ENCODE data around the gene TMEM129.
A peak's percentile ranks its signal among the peaks of the same experiment; 100 is the strongest.

TMEM129 gene

GRCh38 chr4:1753697-1754311 is 32.7 kb upstream of the TMEM129 start:
- Mint-ChIP-seq H3K4me3 (no peak overlapping the region), H3K36me3 (ENCODE audit: insufficient read depth) (no peaks in the 10 kb centered on the region), H3K9me3 (no peaks in the 10 kb centered on the region), H3K4me1 (ENCODE audit: low read depth in 2 of 2) (peaks cover 0 to 2% of the 10 kb centered on the region in 2 donors), H3K27me3 (peaks cover 0 to 11% of the 10 kb centered on the region in 2 donors), H3K27ac (no peak overlapping the region)
- DNase-seq (no peak), ATAC-seq (replicated peaks) (no peak)

GRCh38 chr4:1753294-1753696 is 32.2 kb upstream of the TMEM129 start:
- H3K27ac Mint-ChIP-seq = no peak overlapping the region
- H3K4me3 Mint-ChIP-seq = no peak overlapping the region
- ATAC-seq (replicated peaks) (no peak), DNase-seq (no peak)
- no peaks in the 10 kb centered on the region for H3K36me3 Mint-ChIP-seq (ENCODE audit: insufficient read depth)
- H3K9me3 Mint-ChIP-seq = no peaks in the 10 kb centered on the region
- H3K27me3 Mint-ChIP-seq = peaks cover 0 to 11% of the 10 kb centered on the region in 2 donors
- peaks cover 0 to 2% of the 10 kb centered on the region in 2 donors for H3K4me1 Mint-ChIP-seq (ENCODE audit: low read depth in 2 of 2)

- no peak overlapping the region for H3K4me3 Mint-ChIP-seq
- H3K9me3 Mint-ChIP-seq = no peaks in the 10 kb centered on the region
- no peak for DNase-seq
- no peaks in the 10 kb centered on the region for H3K36me3 Mint-ChIP-seq (ENCODE audit: insufficient read depth)
- peaks cover 0 to 2% of the 10 kb centered on the region in 2 donors for H3K4me1 Mint-ChIP-seq (ENCODE audit: low read depth in 2 of 2)
- no peak for ATAC-seq (replicated peaks)
- H3K27me3 Mint-ChIP-seq = peaks cover 0 to 11% of the 10 kb centered on the region in 2 donors
- H3K27ac Mint-ChIP-seq = no peak overlapping the region
These were observed 31.3 kb upstream of the TMEM129 start for GRCh38 chr4:1752284-1753041.

- DNase-seq (no peak), ATAC-seq (replicated peaks) (no peak)
- no peaks in the 10 kb centered on the region for H3K36me3 Mint-ChIP-seq (ENCODE audit: insufficient read depth)
- peaks cover 0 to 11% of the 10 kb centered on the region in 2 donors for H3K27me3 Mint-ChIP-seq
- H3K9me3 Mint-ChIP-seq = no peaks in the 10 kb centered on the region
- no peak overlapping the region for H3K4me3 Mint-ChIP-seq
- H3K27ac Mint-ChIP-seq = no peak overlapping the region
- peaks cover 0 to 2% of the 10 kb centered on the region in 2 donors for H3K4me1 Mint-ChIP-seq (ENCODE audit: low read depth in 2 of 2)
These were observed 30.8 kb upstream of the TMEM129 start for GRCh38 chr4:1751919-1752283.

GRCh38 chr4:1751155-1751918 is 30.2 kb upstream of the TMEM129 start:
- Mint-ChIP-seq H3K27me3 (peaks cover 0 to 11% of the 10 kb centered on the region in 2 donors), H3K36me3 (ENCODE audit: insufficient read depth) (peaks cover 1% of the 10 kb centered on the region), H3K4me1 (ENCODE audit: low read depth in 2 of 2) (peaks cover 0 to 2% of the 10 kb centered on the region in 2 donors), H3K4me3 (no peak overlapping the region), H3K9me3 (no peaks in the 10 kb centered on the region), H3K27ac (no peak overlapping the region)
- DNase-seq (no peak), ATAC-seq (replicated peaks) (no peak)

- Mint-ChIP-seq H3K9me3 (no peaks in the 10 kb centered on the region), H3K36me3 (ENCODE audit: insufficient read depth) (peaks cover 3% of the 10 kb centered on the region), H3K27me3 (peaks cover 0 to 11% of the 10 kb centered on the region in 2 donors), H3K4me1 (ENCODE audit: low read depth in 2 of 2) (peaks cover 0 to 2% of the 10 kb centered on the region in 2 donors), H3K4me3 (no peak overlapping the region), H3K27ac (no peak overlapping the region)
- DNase-seq = no peak
- ATAC-seq (replicated peaks) = no peak
These were observed 29.4 kb upstream of the TMEM129 start for GRCh38 chr4:1750381-1751154.

GRCh38 chr4:1749826-1750225 is 28.7 kb upstream of the TMEM129 start:
- H3K27me3 Mint-ChIP-seq = peaks cover 0 to 11% of the 10 kb centered on the region in 2 donors
- H3K36me3 Mint-ChIP-seq (ENCODE audit: insufficient read depth) = peaks cover 3% of the 10 kb centered on the region
- no peak overlapping the region for H3K27ac Mint-ChIP-seq
- H3K4me3 Mint-ChIP-seq = no peak overlapping the region
- no peaks in the 10 kb centered on the region for H3K9me3 Mint-ChIP-seq
- peaks cover 0 to 2% of the 10 kb centered on the region in 2 donors for H3K4me1 Mint-ChIP-seq (ENCODE audit: low read depth in 2 of 2)
- ATAC-seq (replicated peaks) (no peak), DNase-seq (no peak)

- peaks cover 5% of the 10 kb centered on the region for H3K36me3 Mint-ChIP-seq (ENCODE audit: insufficient read depth)
- no peaks in the 10 kb centered on the region for H3K9me3 Mint-ChIP-seq
- H3K4me1 Mint-ChIP-seq (ENCODE audit: low read depth in 2 of 2) = peaks cover 0 to 2% of the 10 kb centered on the region in 2 donors
- ATAC-seq (replicated peaks) (no peak), DNase-seq (no peak)
- H3K4me3 Mint-ChIP-seq = no peak overlapping the region
- no peak overlapping the region for H3K27ac Mint-ChIP-seq
- H3K27me3 Mint-ChIP-seq = peaks cover 0 to 11% of the 10 kb centered on the region in 2 donors
These were observed 28.2 kb upstream of the TMEM129 start for GRCh38 chr4:1749370-1749769.

- no peaks in the 10 kb centered on the region for H3K9me3 Mint-ChIP-seq
- ATAC-seq (replicated peaks) (peak; percentile 71), DNase-seq (peak; percentile 72 to 73 (median 72))
- H3K36me3 Mint-ChIP-seq (ENCODE audit: insufficient read depth) = peaks cover 14% of the 10 kb centered on the region
- no peak overlapping the region for H3K27ac Mint-ChIP-seq
- H3K27me3 Mint-ChIP-seq = peaks cover 0 to 11% of the 10 kb centered on the region in 2 donors
- peaks cover 0 to 2% of the 10 kb centered on the region in 2 donors for H3K4me1 Mint-ChIP-seq (ENCODE audit: low read depth in 2 of 2)
- H3K4me3 Mint-ChIP-seq = no peak overlapping the region
These were observed 27.4 kb upstream of the TMEM129 start for GRCh38 chr4:1748465-1748995.

GRCh38 chr4:1747603-1747967 is 26.5 kb upstream of the TMEM129 start:
- peaks cover 0 to 2% of the 10 kb centered on the region in 2 donors for H3K4me1 Mint-ChIP-seq (ENCODE audit: low read depth in 2 of 2)
- no peak for DNase-seq
- H3K4me3 Mint-ChIP-seq = no peak overlapping the region
- no peak overlapping the region for H3K27ac Mint-ChIP-seq
- no peak for ATAC-seq (replicated peaks)
- peaks cover 0 to 11% of the 10 kb centered on the region in 2 donors for H3K27me3 Mint-ChIP-seq
- H3K36me3 Mint-ChIP-seq (ENCODE audit: insufficient read depth) = peaks cover 18% of the 10 kb centered on the region
- H3K9me3 Mint-ChIP-seq = no peaks in the 10 kb centered on the region

- Mint-ChIP-seq H3K36me3 (ENCODE audit: insufficient read depth) (peaks cover 20% of the 10 kb centered on the region), H3K27ac (no peak overlapping the region), H3K4me3 (no peak overlapping the region), H3K4me1 (ENCODE audit: low read depth in 2 of 2) (peaks cover 0 to 2% of the 10 kb centered on the region in 2 donors), H3K9me3 (no peaks in the 10 kb centered on the region), H3K27me3 (peaks cover 0 to 11% of the 10 kb centered on the region in 2 donors)
- no peak for ATAC-seq (replicated peaks)
- no peak for DNase-seq
These were observed 25.9 kb upstream of the TMEM129 start for GRCh38 chr4:1746919-1747602.

GRCh38 chr4:1746265-1746691 is 25.2 kb upstream of the TMEM129 start:
- peaks cover 25% of the 10 kb centered on the region for H3K36me3 Mint-ChIP-seq (ENCODE audit: insufficient read depth)
- peaks cover 0 to 11% of the 10 kb centered on the region in 2 donors for H3K27me3 Mint-ChIP-seq
- no peak overlapping the region for H3K27ac Mint-ChIP-seq
- H3K4me1 Mint-ChIP-seq (ENCODE audit: low read depth in 2 of 2) = peaks cover 0 to 5% of the 10 kb centered on the region in 2 donors
- ATAC-seq (replicated peaks) = peak; percentile 76
- H3K9me3 Mint-ChIP-seq = no peaks in the 10 kb centered on the region
- peak; percentile 70 to 74 (median 72) for DNase-seq
- H3K4me3 Mint-ChIP-seq = no peak overlapping the region
